CD4-positive, alpha-beta T cell (primary cell): ENCODE measurements around the gene ANO5. TPM values are rescaled to one million over a fixed set of nuclear protein-coding genes. Genes with fewer than 3 reads are reported as not detected.

Experiments
- ATAC-seq: fragments of 200-7000 bp; cut with Tn5 transposase; one replicate; pipeline ENCODE4 v1.10.0; 2022; ENCODE audit warnings: mild to moderate bottlenecking; ENCODE audit not compliant: poor library complexity
- CTCF ChIA-PET: fragments of 350-600 bp; sonication (Branson Sonifier 250); formaldehyde crosslinking; loops from one replicate; lab custom pipeline; 2021; ENCODE audit warnings: antibody characterized with exemption, inconsistent platforms; lab: Charles Lee
- POLR2A ChIA-PET: fragments of 350-600 bp; sonication (Branson Sonifier 250); formaldehyde crosslinking; loops from one replicate; lab custom pipeline; 2021; ENCODE audit warnings: antibody characterized with exemption, inconsistent platforms; lab: Charles Lee
- DNase-seq, 14 experiments: peaks; one replicate each; pipeline ENCODE4 v3.0.0-alpha.2; 2013 to 2020; ENCODE audit warnings: mixed read lengths in 2 of 14
- H3K27ac ChIP-seq, 2 donors: one replicate each; pipeline versions ENCODE4 v1.5.1 to v1.7.0; 2013; ENCODE audit warnings: low read length in 2 of 2, low read depth in 1 of 2, mild to moderate bottlenecking in 1 of 2
- H3K27me3 ChIP-seq, 2 experiments: 1 replicate in 1 of 2; 2 replicates in 1 of 2; pipeline versions ENCODE4 v1.6.1 to v1.7.0; 2013; ENCODE audit warnings: low read length in 2 of 2, control low read depth in 1 of 2, mild to moderate bottlenecking in 1 of 2, moderate library complexity in 1 of 2; ENCODE audit not compliant: insufficient read depth in 2 of 2, control insufficient read depth in 1 of 2
- H3K36me3 ChIP-seq: one replicate; pipeline ENCODE4 v1.6.1; 2013; ENCODE audit warnings: low read length, control low read depth; ENCODE audit not compliant: insufficient read depth
- H3K4me1 ChIP-seq: one replicate; pipeline ENCODE4 v1.6.1; 2013; ENCODE audit warnings: low read length, control low read depth; ENCODE audit not compliant: insufficient read depth
- H3K4me3 ChIP-seq: one replicate; pipeline ENCODE4 v1.5.1; 2013; ENCODE audit warnings: mild to moderate bottlenecking, low read length, moderate library complexity
- H3K9me3 ChIP-seq, 2 experiments: 1 replicate in 1 of 2; 2 replicates in 1 of 2; pipeline versions ENCODE4 v1.6.1 to v1.7.0; 2013; ENCODE audit warnings: low read length in 2 of 2, mild to moderate bottlenecking in 2 of 2, control low read depth in 1 of 2, moderate library complexity in 1 of 2; ENCODE audit not compliant: control insufficient read depth in 1 of 2, insufficient read depth in 1 of 2
- H3K27ac Mint-ChIP-seq: one replicate; pipeline ENCODE4 v1.8.0; 2020; ENCODE audit warnings: mixed read lengths
- H3K27me3 Mint-ChIP-seq: one replicate; pipeline ENCODE4 v1.8.0; 2021; ENCODE audit warnings: mixed read lengths
- H3K36me3 Mint-ChIP-seq: one replicate; pipeline ENCODE4 v1.8.0; 2021; ENCODE audit warnings: low read depth, mixed read lengths
- H3K4me1 Mint-ChIP-seq: one replicate; pipeline ENCODE4 v1.8.0; 2021; ENCODE audit warnings: low read depth, mixed read lengths
- H3K4me3 Mint-ChIP-seq: one replicate; pipeline ENCODE4 v1.8.0; 2020; ENCODE audit warnings: mild to moderate bottlenecking, mixed read lengths
- H3K9me3 Mint-ChIP-seq: one replicate; pipeline ENCODE4 v1.8.0; 2020; ENCODE audit warnings: mixed read lengths
- CTCF ChIP-seq: fragments of 200-600 bp; IDR thresholded peaks from one replicate; pipeline ENCODE4 v1.8.0; 2022; ENCODE audit warnings: antibody characterized with exemption, mild to moderate bottlenecking
- intact Hi-C, 2 experiments: fragments of 100-400 bp; cut with DNase I in 1 of 2; cut with micrococcal nuclease in 1 of 2; formaldehyde crosslinking; loops; one replicate each; pipeline versions ENCODE4 v1.15.1 to v1.9.0; 2023 to 2025; cut with DNase I, micrococcal nuclease
- total RNA-seq, 174 experiments: library from RNA in 2 of 174; stranded (reverse) in 2 of 174; gene quantifications; one replicate each; pipeline ENCODE4 v1.2.3 and lab custom pipeline; 2021 to 2026

ANO5 gene
- total RNA-seq, 2 experiments from 2014 or later, result not detected

- CTCF ChIA-PET, result no interaction called here
Observed at GRCh38 chr11:22173532-22173931, 19.4 kb upstream of the ANO5 start.

DNA sequence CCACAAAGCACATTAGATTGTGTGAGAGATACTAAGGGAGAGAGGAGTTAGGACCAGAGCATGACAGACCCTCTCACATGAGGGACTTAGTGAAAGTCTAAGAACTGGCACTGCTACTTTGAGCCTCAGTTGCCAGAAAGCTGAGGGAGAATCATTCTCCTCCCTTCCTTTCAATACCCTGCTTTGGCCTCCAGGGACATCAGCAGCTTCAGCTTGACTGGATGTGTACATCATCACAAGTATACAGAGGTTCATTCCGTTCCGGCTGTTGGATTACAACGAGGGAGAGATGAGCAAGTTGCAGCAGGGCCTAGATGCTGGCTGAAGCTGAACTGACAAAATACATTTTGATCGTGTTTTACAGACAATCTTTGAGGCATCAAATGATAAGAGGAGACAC, 15.7 kb upstream of the ANO5 start:
- Histone ChIP-seq H3K4me1 (no peaks in the 10 kb centered on the region), H3K9me3 (peaks cover 0 to 5% of the 10 kb centered on the region in 2 experiments), H3K4me3 (no peak overlapping the region), H3K27me3 (no peaks in the 10 kb centered on the region), H3K27ac (no peak overlapping the region), H3K36me3 (no peaks in the 10 kb centered on the region)
- Mint-ChIP-seq H3K27me3 (peaks cover 4% of the 10 kb centered on the region), H3K27ac (no peak overlapping the region), H3K4me3 (no peak overlapping the region), H3K9me3 (peaks cover 3% of the 10 kb centered on the region), H3K36me3 (no peaks in the 10 kb centered on the region), H3K4me1 (no peaks in the 10 kb centered on the region)
- TF ChIP-seq CTCF, result no peak
- intact Hi-C loops, result no loop called here
- ATAC-seq, result no peak
- POLR2A ChIA-PET, result no interaction called here
- DNase-seq, result no peak
- CTCF ChIA-PET, result no interaction called here

More at GRCh38 chr11:22173532-22173931, 19.4 kb upstream of the ANO5 start:
- Histone ChIP-seq H3K4me1 (no peaks in the 10 kb centered on the region), H3K27ac (no peak overlapping the region), H3K36me3 (no peaks in the 10 kb centered on the region), H3K9me3 (no peaks in the 10 kb centered on the region), H3K4me3 (no peak overlapping the region), H3K27me3 (no peaks in the 10 kb centered on the region)
- Mint-ChIP-seq H3K4me3 (no peak overlapping the region), H3K27ac (no peak overlapping the region), H3K4me1 (no peaks in the 10 kb centered on the region), H3K27me3 (no peaks in the 10 kb centered on the region), H3K9me3 (no peaks in the 10 kb centered on the region), H3K36me3 (no peaks in the 10 kb centered on the region)
- TF ChIP-seq CTCF, result no peak
- POLR2A ChIA-PET, result no interaction called here
- no peak for ATAC-seq
- DNase-seq, result no peak
- intact Hi-C loops, result no loop called here

DNA sequence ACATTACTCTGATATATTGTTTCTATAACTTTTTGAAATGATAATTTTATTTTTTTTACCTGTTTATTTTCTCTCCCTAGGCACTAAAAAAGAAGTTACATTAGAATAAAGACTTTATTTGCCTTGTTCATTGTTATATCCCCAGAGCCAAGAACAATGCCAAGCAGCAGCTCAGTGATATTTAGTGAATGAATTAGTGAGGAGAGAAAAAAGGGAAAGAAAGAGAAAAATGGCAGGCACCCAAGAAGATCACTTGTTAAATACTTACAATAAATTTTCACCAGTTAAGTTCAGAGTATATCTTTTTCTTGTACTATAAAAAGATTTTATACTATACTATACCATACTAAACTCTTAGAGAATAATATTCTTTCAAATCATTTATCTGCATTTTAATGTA, 13.3 kb upstream of the ANO5 start:
- H3K4me3 ChIP-seq, result no peak overlapping the region
- peaks cover 3% of the 10 kb centered on the region for H3K9me3 Mint-ChIP-seq
- ChIA-PET POLR2A (no interaction called here), CTCF (no interaction called here)
- TF ChIP-seq CTCF, result no peak
- H3K27ac ChIP-seq, result no peak overlapping the region
- no peak overlapping the region for H3K27ac Mint-ChIP-seq
- no peaks in the 10 kb centered on the region for H3K4me1 Mint-ChIP-seq
- H3K9me3 ChIP-seq, result peaks cover 0 to 5% of the 10 kb centered on the region in 2 experiments
- ATAC-seq (no peak), DNase-seq (no peak)
- no peaks in the 10 kb centered on the region for H3K4me1 ChIP-seq
- H3K36me3 ChIP-seq, result no peaks in the 10 kb centered on the region
- no peak overlapping the region for H3K4me3 Mint-ChIP-seq
- no peaks in the 10 kb centered on the region for H3K27me3 ChIP-seq
- H3K27me3 Mint-ChIP-seq, result peaks cover 4% of the 10 kb centered on the region
- H3K36me3 Mint-ChIP-seq, result no peaks in the 10 kb centered on the region
- intact Hi-C loops, result no loop called here
